ENCODE data around the gene SSBP3.
A peak's percentile ranks its signal among the peaks of the same experiment; 100 is the strongest.

SSBP3 gene

DNA sequence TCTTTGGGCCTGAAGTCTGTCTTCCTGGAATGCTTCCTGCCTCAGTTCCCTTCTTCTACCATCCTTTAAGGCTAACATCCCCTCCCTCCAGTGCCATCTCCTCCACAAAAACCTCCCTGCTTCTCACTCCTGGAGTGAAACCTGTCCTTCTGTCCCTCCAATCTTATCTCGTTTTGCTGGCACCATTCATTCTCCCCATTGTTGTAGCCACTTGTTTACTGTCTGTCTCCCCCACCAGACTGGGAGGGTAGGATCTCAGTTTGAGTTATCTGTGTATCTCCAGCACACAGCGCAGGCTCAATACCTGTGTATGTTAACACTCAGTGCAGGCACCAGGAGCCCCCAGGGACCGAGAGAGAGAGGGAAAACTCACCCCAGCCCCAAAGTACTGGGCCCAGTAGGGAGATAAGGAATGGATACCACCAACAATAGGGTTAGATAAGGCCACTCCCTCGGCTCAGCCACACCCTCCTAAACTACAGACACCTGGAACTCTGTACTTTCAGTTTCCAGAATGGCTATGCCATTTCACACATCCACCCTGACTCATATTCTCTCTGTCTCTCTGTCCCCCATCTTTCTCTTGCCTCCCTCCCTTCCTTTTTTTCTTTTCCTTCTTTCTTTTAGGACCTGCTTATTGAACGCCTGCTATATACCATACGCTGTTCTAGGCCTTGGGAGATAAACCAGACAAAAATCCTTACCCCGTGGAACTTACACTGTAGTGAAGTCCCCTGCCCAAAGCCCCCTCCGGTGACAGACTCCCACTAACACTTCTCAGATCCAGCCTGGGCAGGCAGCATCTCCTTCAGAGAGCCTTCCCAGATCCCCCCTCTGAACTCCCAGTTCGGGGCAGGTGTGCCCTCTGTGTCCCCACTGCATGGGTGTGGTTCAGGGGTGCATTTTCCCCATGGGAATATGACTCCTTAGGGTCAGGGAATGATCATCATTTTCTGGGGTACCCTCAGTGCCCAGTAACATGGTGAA lies 3.3 kb upstream of the SSBP3 start:
- DNase-seq (ENCODE audit: low read depth) = no peak

DNA sequence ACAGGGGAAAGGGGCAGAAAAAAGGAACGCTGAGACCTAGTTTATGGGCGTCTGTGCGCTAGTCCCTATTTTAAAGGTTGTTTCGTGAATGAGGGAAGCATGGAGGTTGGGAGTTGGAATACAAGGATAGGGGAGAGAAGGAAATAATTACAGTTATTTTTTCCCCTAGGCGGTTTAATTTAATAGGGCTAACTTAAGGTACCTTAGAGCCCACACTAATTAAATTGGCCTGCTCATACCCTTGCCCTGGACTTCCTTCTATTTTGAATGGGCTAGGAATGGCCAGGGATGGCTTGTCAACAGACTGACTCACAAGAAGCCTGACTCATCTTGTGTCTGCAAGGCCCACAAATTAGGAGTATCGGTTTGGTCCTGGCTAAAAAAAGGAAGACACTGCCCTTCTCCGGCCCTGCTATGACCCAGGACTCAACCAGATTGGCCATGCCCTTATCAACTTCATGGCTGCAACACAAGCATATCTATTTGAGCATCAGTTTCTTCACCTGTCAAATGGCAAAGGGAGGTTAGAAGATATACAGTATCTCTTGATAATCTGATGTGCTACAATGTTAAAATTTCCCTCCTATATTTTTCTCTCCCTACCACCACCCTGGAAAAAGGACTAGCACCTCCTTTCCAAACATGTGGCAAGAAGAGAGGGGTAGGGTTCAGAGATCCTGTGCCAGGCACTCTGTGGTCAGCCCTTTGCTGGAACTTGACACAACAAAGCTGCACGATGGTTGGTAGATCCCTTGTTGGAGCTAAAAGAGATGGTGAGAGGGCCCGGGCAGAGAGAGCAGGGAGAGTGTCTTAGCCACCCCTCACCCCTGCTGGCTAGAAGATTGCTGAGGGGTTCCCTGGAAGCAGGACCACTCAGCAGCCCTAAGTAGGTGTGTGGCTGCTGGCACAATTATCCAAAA lies 2.2 kb upstream of the SSBP3 start:
- DNase-seq (ENCODE audit: low read depth) = peak; percentile 74

DNA sequence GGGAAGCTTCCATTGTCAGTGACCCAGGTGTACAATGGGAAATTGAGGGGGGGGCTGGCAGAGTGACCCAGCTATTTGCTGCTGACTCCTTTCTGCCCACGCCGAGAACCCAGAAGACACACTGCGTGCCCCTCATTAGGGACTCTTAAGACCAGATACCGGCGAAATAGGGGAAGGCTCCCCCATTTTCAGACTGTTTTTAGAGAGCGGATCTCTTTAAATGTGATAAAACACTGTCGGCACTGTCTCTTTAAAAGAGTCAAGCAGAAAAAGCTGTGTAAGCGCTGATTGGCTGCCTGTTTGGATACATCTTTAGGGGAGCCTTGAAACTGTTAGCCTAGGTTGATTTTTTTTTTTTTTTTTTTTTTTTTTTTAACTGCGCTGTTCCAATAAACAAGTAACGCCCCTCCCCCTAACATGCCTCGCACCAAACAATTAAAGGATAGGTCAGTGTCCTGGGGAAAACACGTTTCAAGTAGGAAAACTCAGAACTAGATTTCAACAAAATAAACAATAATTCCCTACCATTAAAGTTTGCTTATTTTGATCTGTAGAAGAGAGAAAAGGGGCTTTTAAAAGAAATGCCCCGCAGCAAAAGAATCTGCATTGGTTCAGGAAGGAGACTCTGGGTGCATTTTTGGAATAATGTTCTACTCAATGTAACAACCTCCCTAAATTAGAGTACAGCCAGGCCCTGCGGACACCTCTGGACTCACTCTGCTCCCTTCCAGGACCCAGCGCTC lies 1.4 kb upstream of the SSBP3 start:
- DNase-seq (ENCODE audit: low read depth) = peak; percentile 68

DNA sequence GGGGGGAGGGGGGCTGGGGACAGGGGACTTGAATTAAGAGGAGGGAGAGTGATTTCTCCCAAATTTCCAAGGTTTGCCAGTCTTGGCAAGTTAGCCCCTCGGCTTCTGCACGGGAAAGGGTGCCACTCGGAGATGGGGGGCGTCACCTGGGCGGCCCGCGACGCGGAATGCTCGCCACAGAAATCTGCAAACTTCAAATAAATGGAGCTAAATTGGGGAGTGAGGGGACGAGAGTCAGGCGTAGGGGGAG lies 885 bp upstream of the SSBP3 start:
- DNase-seq (ENCODE audit: low read depth) = no peak

DNA sequence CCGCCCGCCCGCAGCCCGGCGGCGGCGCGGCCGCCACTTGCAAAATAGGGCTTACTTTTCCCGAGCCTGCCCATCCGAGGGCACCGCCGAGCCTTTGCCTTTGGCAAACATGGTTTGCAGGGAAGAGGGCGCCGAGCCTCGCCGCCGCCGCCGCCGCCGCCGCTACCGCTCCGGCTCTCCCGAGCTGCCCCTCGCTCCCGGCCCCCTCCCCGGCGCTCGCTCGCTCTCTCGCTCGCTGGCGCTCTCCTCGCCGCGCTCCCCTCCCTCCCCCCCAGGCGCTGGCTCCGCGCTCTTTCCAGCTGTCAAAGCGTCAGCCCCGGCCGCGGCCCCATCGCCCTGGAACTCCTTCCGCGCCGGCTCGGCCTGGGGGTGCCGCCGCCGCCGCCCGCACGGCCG lies 298 bp downstream of the SSBP3 start:
- no peak for DNase-seq (ENCODE audit: low read depth)

DNA sequence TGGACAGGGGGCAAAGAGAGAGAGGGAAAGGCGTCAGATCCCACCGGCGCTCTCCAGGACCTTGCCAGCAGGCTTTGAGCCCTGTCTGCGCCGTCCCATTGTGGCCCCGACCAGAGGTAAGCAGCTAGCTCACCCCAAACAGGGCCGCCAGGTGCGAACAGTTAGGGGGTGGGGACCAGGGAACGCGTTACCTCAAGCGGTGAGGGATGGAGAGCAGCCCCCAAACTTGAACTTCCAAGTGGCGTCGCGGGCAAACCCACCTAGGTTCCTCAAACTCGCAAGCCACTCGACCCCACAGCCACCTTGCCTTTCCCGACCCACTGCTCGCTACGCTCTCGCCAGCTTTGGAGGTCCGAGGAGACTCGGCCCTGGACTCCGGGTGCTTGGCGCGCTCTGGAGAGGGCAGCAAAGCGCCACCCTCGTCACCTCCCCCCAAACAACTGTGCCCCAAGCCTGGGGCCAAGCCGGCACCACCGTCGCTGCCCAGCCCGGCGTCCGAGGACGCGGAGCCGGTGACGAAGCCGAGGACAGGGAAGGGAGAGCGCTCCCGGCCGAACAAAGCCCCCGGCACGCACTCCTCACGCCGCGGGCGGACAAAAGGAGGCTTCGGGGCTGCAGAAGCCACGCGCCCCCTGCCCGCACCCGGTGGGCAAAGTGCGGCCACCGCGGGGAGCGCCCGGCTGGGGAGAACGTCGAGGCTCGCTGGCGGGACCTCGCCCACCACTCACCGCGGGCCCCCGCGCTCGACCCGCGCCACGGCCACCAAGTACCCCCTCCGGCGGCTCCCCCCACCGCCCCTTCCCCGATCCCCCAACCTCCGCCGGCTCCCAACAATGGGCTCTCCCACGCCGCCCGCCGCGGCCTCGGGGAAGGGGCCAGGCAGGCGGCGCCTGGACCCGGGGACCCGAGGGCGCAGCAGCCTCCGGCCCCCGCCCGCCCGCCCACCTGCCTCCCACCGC lies 976 bp downstream of the SSBP3 start:
- DNase-seq (ENCODE audit: low read depth) = no peak

DNA sequence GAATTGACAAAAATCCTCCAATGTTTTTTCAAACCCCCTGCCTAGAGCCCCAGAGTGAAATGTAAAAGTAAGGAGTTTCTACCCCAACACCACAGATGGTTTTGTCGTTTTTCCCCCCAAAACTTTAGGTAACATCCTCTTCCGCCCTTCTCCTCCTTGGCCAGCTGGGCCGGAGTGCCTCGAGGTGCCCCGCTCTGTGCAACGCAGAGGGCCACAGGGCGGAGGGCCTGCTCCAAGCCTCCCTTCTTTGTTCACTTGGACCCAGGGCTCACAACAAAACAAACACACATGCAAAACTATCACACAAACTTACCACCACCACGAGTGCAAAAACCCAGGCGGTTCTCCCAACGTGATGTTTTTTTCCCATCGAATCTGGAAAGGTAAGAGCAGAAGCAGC lies 1.9 kb downstream of the SSBP3 start:
- no peak for DNase-seq (ENCODE audit: low read depth)

DNA sequence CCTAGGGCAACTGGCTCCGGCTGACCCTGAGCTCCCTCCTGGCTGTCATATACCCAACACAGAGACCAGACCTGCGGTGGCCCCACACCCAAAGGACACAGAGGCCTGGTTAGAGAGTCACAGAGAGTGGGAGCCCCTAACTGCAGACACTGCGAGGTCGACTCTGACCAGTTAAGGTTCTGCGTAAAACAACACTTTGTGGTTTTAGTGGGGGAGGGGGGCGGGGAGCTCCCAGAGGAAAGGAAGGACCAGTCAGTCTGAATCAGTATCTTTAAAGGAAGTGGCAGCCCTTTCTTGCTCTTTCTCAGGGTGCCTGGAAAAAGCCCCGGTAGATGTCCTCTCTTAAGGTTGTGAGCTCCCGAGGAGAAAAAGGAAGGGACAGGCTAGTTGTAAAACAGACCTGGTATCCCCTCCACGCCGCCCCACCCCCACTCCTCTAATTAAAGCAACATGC lies 2.4 kb downstream of the SSBP3 start:
- DNase-seq (ENCODE audit: low read depth) = peak; percentile 22

DNA sequence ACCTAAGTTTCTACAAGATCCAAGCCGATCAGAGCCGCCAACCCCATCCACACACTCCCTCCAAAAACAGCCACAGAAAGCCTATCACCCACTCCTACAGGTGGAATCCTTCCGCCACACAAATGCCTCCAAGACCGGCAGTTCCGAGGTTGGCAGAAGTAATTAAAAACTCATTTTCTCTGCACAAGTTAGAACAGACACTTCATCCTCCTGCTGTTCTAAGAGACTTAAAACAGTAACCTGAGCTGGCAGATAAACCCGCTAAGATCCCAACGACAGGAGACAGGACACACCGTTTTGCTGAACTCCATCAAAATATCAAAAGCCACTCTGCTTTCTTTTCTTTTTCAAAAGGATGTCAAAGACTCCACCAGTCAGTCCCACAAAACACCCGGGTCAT lies 2.8 kb downstream of the SSBP3 start:
- DNase-seq (ENCODE audit: low read depth) = no peak

DNA sequence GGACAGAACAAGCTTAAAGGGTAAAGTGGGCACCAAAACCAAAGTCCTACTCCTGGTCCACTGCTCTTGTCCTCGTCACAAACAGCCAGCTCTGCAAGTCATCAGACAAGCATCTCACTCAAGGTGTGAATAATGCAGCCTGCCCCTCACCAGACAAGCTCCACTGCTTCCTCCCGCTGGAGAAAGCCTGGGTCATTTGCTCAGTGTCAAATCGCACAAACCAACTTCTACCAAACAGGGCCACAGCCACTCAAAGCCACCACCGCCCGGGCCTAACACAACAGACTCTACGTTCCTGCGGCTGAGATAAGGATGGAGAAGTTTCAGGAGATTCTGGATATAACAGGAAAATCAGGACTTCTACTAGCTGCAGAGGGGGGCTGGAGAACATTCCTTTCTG lies 3.3 kb downstream of the SSBP3 start:
- no peak for DNase-seq (ENCODE audit: low read depth)

DNA sequence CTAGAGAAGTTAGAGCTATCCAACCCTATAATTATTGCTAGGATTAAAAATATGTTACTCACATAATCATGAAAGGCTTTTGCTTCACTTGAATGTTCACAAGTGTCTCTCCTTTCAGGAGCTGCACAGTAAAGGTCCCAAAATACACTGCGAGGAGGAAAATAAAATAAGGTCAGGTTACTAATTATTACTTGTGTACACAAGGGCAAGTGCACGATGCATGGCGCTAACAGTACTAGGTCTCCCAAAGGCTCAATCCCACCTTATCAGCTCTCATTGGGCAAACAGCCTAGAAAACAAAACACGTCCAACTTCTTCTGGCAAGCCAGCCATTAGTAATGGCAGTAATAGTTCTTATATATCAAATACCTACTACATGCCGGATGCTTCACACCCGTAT lies 4.4 kb downstream of the SSBP3 start:
- no peak for DNase-seq (ENCODE audit: low read depth)

DNA sequence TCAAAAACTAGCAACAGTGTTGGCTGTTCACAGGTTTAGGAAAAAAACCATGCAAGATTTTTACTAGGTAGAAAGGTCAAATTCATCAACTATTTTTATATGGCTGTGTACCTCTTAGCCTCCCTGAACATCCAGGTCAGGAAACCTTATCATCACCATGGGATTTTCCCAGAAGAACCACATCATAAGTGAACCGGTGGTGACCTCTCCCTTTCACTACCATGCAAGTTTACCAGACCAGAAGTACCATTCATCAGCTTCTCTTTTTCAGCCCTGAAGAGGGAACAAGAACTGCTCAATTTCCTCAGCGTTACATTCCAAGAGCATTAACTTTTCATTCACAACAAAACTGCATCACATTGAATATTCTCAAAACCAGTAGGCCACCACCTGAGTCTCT lies 5.9 kb downstream of the SSBP3 start:
- no peak for DNase-seq (ENCODE audit: low read depth)

DNA sequence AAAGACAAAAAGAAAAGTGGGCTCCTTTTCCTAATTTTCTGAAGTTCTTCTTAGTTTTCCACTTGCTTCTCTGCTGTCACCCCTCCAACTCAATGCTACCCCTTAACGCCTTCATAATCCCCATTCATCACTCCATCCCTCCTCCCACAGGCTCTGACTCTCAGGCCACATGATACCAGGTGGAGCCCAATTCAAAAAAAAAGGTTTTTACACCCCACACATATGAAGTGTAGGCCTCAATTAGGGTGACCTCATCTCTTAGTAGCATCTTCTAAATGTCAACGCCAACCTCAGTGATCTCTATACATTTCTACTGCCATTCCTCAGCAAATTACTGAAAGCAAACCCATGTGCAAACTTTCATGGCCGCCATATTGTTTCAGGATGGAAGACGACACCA lies 6.4 kb downstream of the SSBP3 start:
- DNase-seq (ENCODE audit: low read depth) = no peak

DNA sequence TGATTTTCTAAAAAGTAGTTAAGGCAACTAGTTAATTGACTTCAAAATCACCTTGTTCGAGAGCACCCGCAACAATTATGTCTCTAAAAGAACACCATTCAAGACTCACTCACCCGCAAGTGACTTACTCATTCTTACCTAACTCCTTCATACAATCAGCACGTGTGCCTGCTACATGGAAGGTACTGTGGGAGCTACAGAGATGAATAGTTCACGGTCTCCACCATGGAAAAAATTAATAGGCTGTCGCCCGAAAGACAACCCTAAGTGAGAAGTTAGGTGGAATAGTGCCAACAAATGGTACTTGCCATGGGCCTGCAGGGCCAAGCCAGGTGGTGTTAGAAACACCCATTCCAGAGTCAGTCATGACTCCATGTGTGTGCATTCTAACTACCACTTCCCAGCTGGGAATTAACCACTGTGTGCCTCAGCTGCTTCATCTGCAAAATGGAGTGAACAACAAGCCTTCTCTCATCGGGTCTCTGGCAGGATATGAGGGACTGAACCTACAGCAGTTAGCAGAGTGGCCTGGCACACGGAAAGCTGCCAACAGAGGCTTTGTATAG lies 7.1 kb downstream of the SSBP3 start:
- DNase-seq (ENCODE audit: low read depth) = no peak

DNA sequence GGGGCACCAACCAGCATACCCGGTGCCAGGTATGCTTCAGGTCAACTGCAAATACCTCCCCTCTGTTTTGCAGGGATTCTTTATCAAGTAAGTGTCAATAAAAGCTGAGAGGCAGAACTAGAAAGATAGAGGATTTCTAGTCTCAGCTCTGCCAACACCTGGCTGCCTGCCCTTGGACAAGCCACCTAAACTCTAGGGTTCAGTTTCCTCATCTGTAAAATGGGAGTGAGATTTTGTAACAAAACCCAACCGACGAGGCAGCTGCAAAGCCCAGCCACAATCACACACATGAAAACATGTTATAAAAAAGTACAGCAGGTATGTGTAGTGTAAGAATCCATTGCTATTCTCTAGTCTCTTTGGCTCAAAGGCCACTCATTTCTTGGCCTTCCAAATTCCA lies 8.2 kb downstream of the SSBP3 start:
- DNase-seq (ENCODE audit: low read depth) = no peak

DNA sequence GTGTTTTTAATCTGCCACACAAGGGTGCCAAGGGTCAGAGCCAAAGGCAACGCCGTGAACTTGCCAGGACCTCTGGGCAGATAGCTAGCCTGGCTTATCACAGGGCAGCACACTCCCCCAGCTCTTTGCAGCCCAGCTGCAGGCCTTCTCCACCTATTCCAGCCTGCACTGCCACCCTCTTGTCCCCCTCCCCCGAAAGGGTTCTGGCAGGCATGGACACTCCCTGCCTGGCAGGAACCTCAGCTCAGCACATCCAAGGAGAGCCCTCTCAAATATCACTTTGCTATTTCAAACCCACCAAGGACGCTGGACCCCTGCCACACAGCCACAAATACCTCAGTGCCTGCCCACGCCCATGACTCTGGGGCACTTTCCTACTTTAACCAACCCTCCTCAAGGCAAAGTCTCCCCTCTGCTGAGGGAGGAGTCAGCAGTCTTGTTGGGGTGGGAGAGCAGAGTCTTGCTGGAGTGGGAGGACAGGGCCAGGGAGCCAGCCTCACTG lies 9.1 kb downstream of the SSBP3 start:
- no peak for DNase-seq (ENCODE audit: low read depth)

DNA sequence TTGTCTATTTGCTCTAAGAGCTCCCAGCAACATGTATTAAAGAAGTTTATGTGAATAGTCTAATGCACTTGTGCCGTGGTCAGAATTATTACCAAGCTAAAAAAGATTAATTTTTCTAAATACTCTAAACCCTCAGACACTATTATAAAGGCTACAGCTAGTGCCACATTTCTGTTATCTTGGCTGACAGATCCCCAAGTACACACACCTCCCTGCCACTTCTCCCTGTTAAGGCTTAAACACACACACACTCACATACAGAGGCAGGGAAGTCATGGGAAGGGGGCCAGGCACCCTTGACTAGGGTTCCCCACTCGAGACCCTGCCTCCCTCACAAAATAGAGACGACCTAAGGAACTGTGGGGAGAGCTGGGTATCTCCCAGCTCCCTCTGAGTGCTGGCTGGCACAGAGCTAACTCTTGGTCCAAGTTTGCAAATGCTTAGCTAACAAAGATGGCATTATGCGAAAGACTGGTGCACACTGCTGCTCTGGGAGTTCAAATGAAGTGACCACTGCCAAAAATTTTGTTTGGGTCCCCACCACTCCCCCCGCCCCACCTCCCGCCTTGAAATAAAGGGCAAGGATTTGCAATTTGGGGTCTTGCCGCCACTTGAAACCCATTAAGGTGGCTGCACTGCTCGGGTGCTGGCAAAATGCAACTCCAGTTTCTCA lies 9.8 kb downstream of the SSBP3 start:
- DNase-seq (ENCODE audit: low read depth) = no peak

DNA sequence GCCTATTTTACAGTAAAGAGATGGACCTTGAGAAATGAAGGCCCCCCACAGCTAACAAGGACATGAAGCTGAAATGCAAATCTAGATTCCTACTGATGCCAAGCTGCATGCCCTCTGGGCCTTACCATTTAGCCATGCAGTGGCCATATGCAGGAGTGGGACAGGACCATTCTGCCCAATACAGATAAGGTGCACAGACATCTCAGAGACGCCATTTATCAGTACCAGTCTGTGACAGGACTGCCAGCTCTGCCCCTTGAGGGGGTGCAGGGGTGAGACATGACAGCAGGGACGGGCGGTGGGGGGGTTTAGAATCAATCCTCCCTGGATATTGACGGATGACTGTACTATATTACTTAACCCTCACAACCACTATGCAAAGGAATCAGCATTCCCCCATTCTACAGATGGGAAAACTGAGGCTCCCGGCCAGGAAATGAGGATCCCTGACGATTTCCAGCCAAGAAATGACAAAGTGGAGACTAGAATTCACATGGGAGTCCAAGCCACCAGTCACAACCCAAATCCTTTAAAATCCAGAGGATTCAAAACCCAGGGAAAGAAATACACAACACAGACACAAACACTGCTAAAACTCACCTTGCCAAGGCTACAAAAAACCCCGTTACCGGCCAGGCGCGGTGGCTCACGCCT lies 10.8 kb downstream of the SSBP3 start:
- no peak for DNase-seq (ENCODE audit: low read depth)

DNA sequence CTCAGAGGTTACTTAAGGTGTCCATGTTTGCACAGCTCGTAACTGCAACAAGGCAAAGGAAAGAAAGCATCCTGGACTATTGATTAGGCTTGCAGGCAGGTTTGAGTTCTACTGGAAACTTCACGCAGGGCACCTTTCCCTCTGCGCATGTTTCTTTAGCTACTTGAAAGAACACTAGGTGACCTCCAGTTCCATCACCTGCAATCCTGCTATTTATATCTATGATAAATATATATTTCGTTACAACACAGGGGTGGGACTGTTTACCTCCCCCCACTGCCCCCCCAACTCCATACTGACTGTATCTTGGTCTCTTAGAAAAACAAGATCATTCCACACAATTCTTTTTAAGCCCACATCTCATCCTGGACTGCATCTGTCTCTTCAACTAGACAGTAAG lies 12.1 kb downstream of the SSBP3 start:
- no peak for DNase-seq (ENCODE audit: low read depth)

DNA sequence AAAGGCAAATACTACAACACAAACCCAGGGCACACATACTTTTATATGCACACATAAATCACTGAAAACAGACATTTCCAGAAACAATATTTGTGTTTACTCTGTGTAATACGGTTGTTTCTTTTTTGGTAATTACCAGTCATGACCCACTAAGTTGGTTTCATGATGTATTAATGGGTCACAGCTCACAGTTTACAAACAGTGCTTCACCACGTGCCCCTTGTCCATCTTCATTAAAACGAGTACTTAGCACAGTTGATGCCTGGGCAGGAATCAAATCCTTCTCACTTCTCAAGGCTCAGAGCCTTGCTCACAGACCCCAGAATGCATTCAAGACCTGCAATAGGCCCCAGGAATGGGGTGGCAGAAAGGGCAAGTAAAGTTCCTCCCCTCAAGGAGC lies 13.8 kb downstream of the SSBP3 start:
- DNase-seq (ENCODE audit: low read depth) = no peak
